MM.1S (cell line): ENCODE measurements around the gene KRR1.

Experiments used
- EZH2phosphoT487 ChIP-seq: fragments of 300-600 bp; sonication (generic); IDR thresholded peaks from 2 replicates; pipeline ENCODE4 v1.6.1; 2018; ENCODE audit warnings: antibody characterized with exemption, low read length
- TF ChIP-seq, protein P1 (sequence below): fragments of 300-600 bp; sonication (generic); IDR thresholded peaks from 2 replicates; pipeline ENCODE4 v1.5.1; 2016; ENCODE audit warnings: antibody characterized with exemption, low read length, mixed read lengths

DNA sequence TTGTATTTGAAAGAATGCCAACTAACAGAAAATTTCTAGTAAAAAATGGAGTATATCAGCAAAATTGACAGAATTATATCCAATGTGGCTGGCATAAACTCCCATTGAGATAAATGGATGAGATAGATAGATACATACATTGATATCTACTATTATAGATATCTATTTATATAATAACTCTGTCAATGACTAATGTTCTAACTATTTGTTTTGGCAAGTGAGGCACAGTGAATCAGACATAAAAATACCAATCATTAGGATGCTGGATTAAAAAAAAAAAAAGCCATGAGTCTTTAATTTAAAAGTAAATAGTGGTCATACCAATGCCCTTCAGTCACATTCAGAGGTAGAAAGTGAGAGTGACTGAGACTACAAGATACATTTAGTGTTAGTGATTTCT is 64.6 kb downstream of the KRR1 start:
- TF ChIP-seq, protein P1, sequence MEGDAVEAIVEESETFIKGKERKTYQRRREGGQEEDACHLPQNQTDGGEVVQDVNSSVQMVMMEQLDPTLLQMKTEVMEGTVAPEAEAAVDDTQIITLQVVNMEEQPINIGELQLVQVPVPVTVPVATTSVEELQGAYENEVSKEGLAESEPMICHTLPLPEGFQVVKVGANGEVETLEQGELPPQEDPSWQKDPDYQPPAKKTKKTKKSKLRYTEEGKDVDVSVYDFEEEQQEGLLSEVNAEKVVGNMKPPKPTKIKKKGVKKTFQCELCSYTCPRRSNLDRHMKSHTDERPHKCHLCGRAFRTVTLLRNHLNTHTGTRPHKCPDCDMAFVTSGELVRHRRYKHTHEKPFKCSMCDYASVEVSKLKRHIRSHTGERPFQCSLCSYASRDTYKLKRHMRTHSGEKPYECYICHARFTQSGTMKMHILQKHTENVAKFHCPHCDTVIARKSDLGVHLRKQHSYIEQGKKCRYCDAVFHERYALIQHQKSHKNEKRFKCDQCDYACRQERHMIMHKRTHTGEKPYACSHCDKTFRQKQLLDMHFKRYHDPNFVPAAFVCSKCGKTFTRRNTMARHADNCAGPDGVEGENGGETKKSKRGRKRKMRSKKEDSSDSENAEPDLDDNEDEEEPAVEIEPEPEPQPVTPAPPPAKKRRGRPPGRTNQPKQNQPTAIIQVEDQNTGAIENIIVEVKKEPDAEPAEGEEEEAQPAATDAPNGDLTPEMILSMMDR, result no peak
- no peak for TF ChIP-seq EZH2phosphoT487
